ENCODE data around the gene CMTM4. TPM values are rescaled to one million over a fixed set of nuclear protein-coding genes. Genes with fewer than 3 reads are reported as not detected.

Gene CMTM4
- polyA plus RNA-seq, 1 of the 3 experiments (the other 2 are of a cell fraction), result 21.7 TPM

- no peak for TF ChIP-seq EP300 (IDR thresholded peaks at IDR 0.05; ENCODE audit: borderline replicate concordance in 1 of 2, low read depth in 1 of 2, low read length in 1 of 2)
- no peak for TF ChIP-seq RFX5 (IDR thresholded peaks at IDR 0.05; ENCODE audit: low read length)
These were observed 1.0 kb downstream of the CMTM4 start (continued) for GRCh38 chr16:66695471-66695934.

GRCh38 chr16:66693149-66693548 is 3.4 kb downstream of the CMTM4 start:
- POLR2A ChIA-PET, result no interaction called here
- H3K27ac ChIP-seq (ENCODE audit: low read depth in 2 of 2, low read length in 1 of 2), result no peak overlapping the region
- H3K4me3 ChIP-seq (ENCODE audit: low read depth in 2 of 2, low read length in 1 of 2), result no peak overlapping the region
- DNase-seq, result no peak
- H3F3A ChIP-seq (replicated peaks; ENCODE audit: insufficient read depth), result no peaks in the 10 kb centered on the region
- H4K20me1 ChIP-seq (ENCODE audit: insufficient read depth), result no peaks in the 10 kb centered on the region
- H3K4me1 ChIP-seq (ENCODE audit: control insufficient read depth in 1 of 2, insufficient read depth in 2 of 2, low read depth in 1 of 2, low read length in 1 of 2), result peaks cover 6 to 9% of the 10 kb centered on the region in 2 experiments; a peak in 2 of 4 replicates
- H3K9ac ChIP-seq, result no peak overlapping the region
- CTCF ChIA-PET, result interaction anchor here (1.0 to 1.5 kb wide), 4 partner anchors 30 to 49 kb away, joined by 3 to 5 read pairs (median 4); no protein-coding TSS in a partner anchor
- H2AFZ ChIP-seq (ENCODE audit: low read depth), result no peak overlapping the region
- no peaks in the 10 kb centered on the region for H3K9me2 ChIP-seq
- peaks cover 63% of the 10 kb centered on the region for H3K79me2 ChIP-seq (ENCODE audit: insufficient read depth)
- H3K4me2 ChIP-seq, result no peak overlapping the region
- H3K27me3 ChIP-seq (ENCODE audit: insufficient read depth), result no peaks in the 10 kb centered on the region
- WGBS (ENCODE audit: low lambda C conversion rate), result 95% methylated on average over 4 of the region's 4 CpGs
- no peaks in the 10 kb centered on the region for H3K9me3 ChIP-seq
- no peak for TF ChIP-seq POLR2AphosphoS5 (IDR thresholded peaks at IDR 0.05; ENCODE audit: low read depth, low read length)
- no peaks in the 10 kb centered on the region for H3K36me3 ChIP-seq (replicated peaks in 1 of 2; ENCODE audit: control insufficient read depth in 1 of 2, insufficient read depth in 2 of 2, low read length in 1 of 2)

GRCh38 chr16:66692341-66692740 is 4.2 kb downstream of the CMTM4 start:
- CTCF ChIA-PET, result interaction anchor here (1.0 to 3.7 kb wide), 6 partner anchors 15 to 50 kb away, joined by 3 to 13 read pairs (median 4); no protein-coding TSS in a partner anchor
- H3K4me3 ChIP-seq (ENCODE audit: low read depth in 2 of 2, low read length in 1 of 2), result no peak overlapping the region
- no peak overlapping the region for H3K27ac ChIP-seq (ENCODE audit: low read depth in 2 of 2, low read length in 1 of 2)
- peaks cover 69% of the 10 kb centered on the region for H3K79me2 ChIP-seq (ENCODE audit: insufficient read depth)
- no peaks in the 10 kb centered on the region for H3K9me3 ChIP-seq
- no peaks in the 10 kb centered on the region for H3K36me3 ChIP-seq (replicated peaks in 1 of 2; ENCODE audit: control insufficient read depth in 1 of 2, insufficient read depth in 2 of 2, low read length in 1 of 2)
- no peak overlapping the region for H2AFZ ChIP-seq (ENCODE audit: low read depth)
- H3K4me1 ChIP-seq (ENCODE audit: control insufficient read depth in 1 of 2, insufficient read depth in 2 of 2, low read depth in 1 of 2, low read length in 1 of 2), result peaks cover 6 to 9% of the 10 kb centered on the region in 2 experiments; a peak in 2 of 4 replicates
- no peak for DNase-seq
- POLR2A ChIA-PET, result no interaction called here
- no peaks in the 10 kb centered on the region for H4K20me1 ChIP-seq (ENCODE audit: insufficient read depth)
- no peaks in the 10 kb centered on the region for H3F3A ChIP-seq (replicated peaks; ENCODE audit: insufficient read depth)
- H3K27me3 ChIP-seq (ENCODE audit: insufficient read depth), result no peaks in the 10 kb centered on the region
- 90% methylated on average over 6 of the region's 6 CpGs for WGBS (ENCODE audit: low lambda C conversion rate)
- H3K9me2 ChIP-seq, result no peaks in the 10 kb centered on the region
- H3K4me2 ChIP-seq, result no peak overlapping the region
- no peak overlapping the region for H3K9ac ChIP-seq
- TF ChIP-seq SMC3 (IDR thresholded peaks at IDR 0.05; ENCODE audit: low read depth, low read length) (no peak), SIN3A (IDR thresholded peaks at IDR 0.05; ENCODE audit: borderline replicate concordance, low read depth, low read length) (no peak), USF1 (IDR thresholded peaks at IDR 0.05; ENCODE audit: borderline replicate concordance, low read depth) (no peak), EZH2phosphoT487 (IDR thresholded peaks at IDR 0.05; ENCODE audit: borderline replicate concordance, low read depth) (no peak), FOXM1 (IDR thresholded peaks at IDR 0.05; ENCODE audit: low read depth) (no peak), YY1 (IDR thresholded peaks at IDR 0.05; ENCODE audit: low read depth) (no peak), NFIC (IDR thresholded peaks at IDR 0.05; ENCODE audit: borderline replicate concordance) (no peak), RCOR1 (IDR thresholded peaks at IDR 0.05; ENCODE audit: low read length) (no peak), PBX3 (IDR thresholded peaks at IDR 0.05) (no peak), RFX5 (IDR thresholded peaks at IDR 0.05; ENCODE audit: low read length) (no peak), POLR2AphosphoS5 (IDR thresholded peaks at IDR 0.05; ENCODE audit: low read depth, low read length) (no peak), REST (IDR thresholded peaks at IDR 0.05; ENCODE audit: low read depth, low read length) (no peak), USF2 (IDR thresholded peaks at IDR 0.05; ENCODE audit: borderline replicate concordance, low read depth, low read length) (no peak), TAF1 (IDR thresholded peaks at IDR 0.05; ENCODE audit: borderline replicate concordance, low read depth, low read length) (no peak)
